ENCODE results near the gene ZNF764.
"Not testable (repeated sequence)": the region's sequence is repeated elsewhere in the genome, so short reads cannot be mapped to it uniquely, and the experiment has no call there.

Gene ZNF764

GRCh38 chr16:30601966-30602365 is 43.8 kb upstream of the ZNF764 start:
- no peak for TF ChIP-seq CTCF (IDR thresholded peaks at IDR 0.05; ENCODE audit: low read depth, low read length)
- no peak overlapping the region for H3K4me3 ChIP-seq (replicated peaks in 1 of 2; ENCODE audit: low read depth in 2 of 2, low read length in 2 of 2)
- DNase-seq (ENCODE audit: low read depth in 2 of 2), result no peak

GRCh38 chr16:30600929-30601328 is 42.8 kb upstream of the ZNF764 start:
- no peak for TF ChIP-seq CTCF (IDR thresholded peaks at IDR 0.05; ENCODE audit: low read depth, low read length)
- no peak for DNase-seq (ENCODE audit: low read depth in 2 of 2)
- H3K4me3 ChIP-seq (replicated peaks in 1 of 2; ENCODE audit: low read depth in 2 of 2, low read length in 2 of 2), result no peak overlapping the region

GRCh38 chr16:30600215-30600614 is 42.0 kb upstream of the ZNF764 start:
- DNase-seq (ENCODE audit: low read depth in 2 of 2), result no peak
- no peak overlapping the region for H3K4me3 ChIP-seq (replicated peaks in 1 of 2; ENCODE audit: low read depth in 2 of 2, low read length in 2 of 2)
- TF ChIP-seq CTCF (IDR thresholded peaks at IDR 0.05; ENCODE audit: low read depth, low read length), result no peak

GRCh38 chr16:30592871-30593270 is 34.7 kb upstream of the ZNF764 start:
- no peak for DNase-seq (ENCODE audit: low read depth in 2 of 2)
- H3K4me3 ChIP-seq (replicated peaks in 1 of 2; ENCODE audit: low read depth in 2 of 2, low read length in 2 of 2), result no peak overlapping the region
- no peak for TF ChIP-seq CTCF (IDR thresholded peaks at IDR 0.05; ENCODE audit: low read depth, low read length)

- DNase-seq (ENCODE audit: low read depth in 2 of 2), result not testable (repeated sequence)
These were observed 32.7 kb upstream of the ZNF764 start for GRCh38 chr16:30590869-30591268.

GRCh38 chr16:30589582-30589981 is 31.4 kb upstream of the ZNF764 start:
- not testable (repeated sequence) for DNase-seq (ENCODE audit: low read depth in 2 of 2); H3K4me3 ChIP-seq (replicated peaks in 1 of 2; ENCODE audit: low read depth in 2 of 2, low read length in 2 of 2)

More at GRCh38 chr16:30590869-30591268, 32.7 kb upstream of the ZNF764 start:
- H3K4me3 ChIP-seq (replicated peaks in 1 of 2; ENCODE audit: low read depth in 2 of 2, low read length in 2 of 2), result not testable (repeated sequence)

- DNase-seq (ENCODE audit: low read depth in 2 of 2), result no peak
- no peak overlapping the region for H3K4me3 ChIP-seq (replicated peaks in 1 of 2; ENCODE audit: low read depth in 2 of 2, low read length in 2 of 2)
- TF ChIP-seq CTCF (IDR thresholded peaks at IDR 0.05; ENCODE audit: low read depth, low read length), result no peak
These were observed 30.5 kb upstream of the ZNF764 start for GRCh38 chr16:30588651-30589050.

GRCh38 chr16:30585400-30586191 is 27.4 kb upstream of the ZNF764 start, which contains the start of gene ZNF785:
Gene ZNF785 (minus strand): TSS chr16:30585697. CDS start chr16:30585611, 86 bp downstream.
- peak; percentile 100 for DNase-seq (ENCODE audit: low read depth in 2 of 2)
- H3K4me3 ChIP-seq (replicated peaks in 1 of 2; ENCODE audit: low read depth in 2 of 2, low read length in 2 of 2), result peak within 1 kb of the TSS; percentile 59 to 76
- TF ChIP-seq CTCF (IDR thresholded peaks at IDR 0.05; ENCODE audit: low read depth, low read length), result no peak
